Measurements from ENCODE around the gene ZXDC. TPM values are rescaled to one million over a fixed set of nuclear protein-coding genes. Genes with fewer than 3 reads are reported as not detected.

The ZXDC gene
- total RNA-seq, 4 donors from 2014 or later, result 16.0 to 34.5 (median 27.3) TPM

GRCh38 chr3:126407412-126408044 lies 68.2 kb downstream of the ZXDC start:
- DNase-seq, result no peak
- Histone ChIP-seq H3K9me3 (no peaks in the 10 kb centered on the region), H3K27me3 (peaks cover 0 to 34% (median 0%) of the 10 kb centered on the region in 4 donors), H3K27ac (no peak overlapping the region), H3K36me3 (no peaks in the 10 kb centered on the region), H3K4me1 (no peaks in the 10 kb centered on the region), H3K4me3 (no peak overlapping the region)
- intact Hi-C loops (cut with DNase I), result no loop called here
- TF ChIP-seq POLR2A (IDR thresholded peaks at IDR 0.05) (no peak), CTCF (IDR thresholded peaks at IDR 0.05) (no peak)
- WGBS, 2 donors, result 70 to 74% methylated on average over 5 of the region's 5 CpGs

GRCh38 chr3:126406389-126407296 lies 69.0 kb downstream of the ZXDC start:
- Histone ChIP-seq H3K27ac (no peak overlapping the region), H3K4me1 (no peaks in the 10 kb centered on the region), H3K27me3 (peaks cover 0 to 31% (median 0%) of the 10 kb centered on the region in 4 donors), H3K9me3 (no peaks in the 10 kb centered on the region), H3K4me3 (no peak overlapping the region), H3K36me3 (no peaks in the 10 kb centered on the region)
- intact Hi-C loops (cut with DNase I), result no loop called here
- TF ChIP-seq POLR2A (IDR thresholded peaks at IDR 0.05), result no peak
- TF ChIP-seq CTCF (IDR thresholded peaks at IDR 0.05), result no peak
- DNase-seq, result no peak
- WGBS, 2 donors, result 67 to 70% methylated on average over 1 to 5 of the region's 15 CpGs

GRCh38 chr3:126402666-126403302 lies 72.9 kb downstream of the ZXDC start:
- 82 to 83% methylated on average over 11 to 12 of the region's 12 CpGs for WGBS, 2 donors
- H3K27me3 ChIP-seq, result peaks cover 0 to 24% (median 0%) of the 10 kb centered on the region in 4 donors
- DNase-seq, result no peak
- peaks cover 0 to 12% (median 0%) of the 10 kb centered on the region in 3 donors for H3K4me1 ChIP-seq
- TF ChIP-seq POLR2A (IDR thresholded peaks at IDR 0.05) (no peak), CTCF (IDR thresholded peaks at IDR 0.05) (no peak)
- no peaks in the 10 kb centered on the region for H3K36me3 ChIP-seq
- H3K27ac ChIP-seq, result no peak overlapping the region
- H3K4me3 ChIP-seq, result no peak overlapping the region
- H3K9me3 ChIP-seq, result no peaks in the 10 kb centered on the region
- intact Hi-C loops (cut with DNase I), result no loop called here

- Histone ChIP-seq H3K36me3 (no peaks in the 10 kb centered on the region), H3K27ac (no peak overlapping the region), H3K4me3 (no peak overlapping the region), H3K9me3 (no peaks in the 10 kb centered on the region), H3K4me1 (peaks cover 0 to 12% (median 0%) of the 10 kb centered on the region in 3 donors), H3K27me3 (peaks cover 0 to 19% (median 0%) of the 10 kb centered on the region in 4 donors)
- intact Hi-C loops (cut with DNase I), result no loop called here
- TF ChIP-seq POLR2A (IDR thresholded peaks at IDR 0.05) (no peak), CTCF (IDR thresholded peaks at IDR 0.05) (no peak)
- WGBS, 2 donors, result 54 to 62% methylated on average over 6 of the region's 6 CpGs
- DNase-seq, result no peak
These were observed 73.5 kb downstream of the ZXDC start for GRCh38 chr3:126402178-126402577.

Data from esophagus squamous epithelium (tissue), 5 donors.